Epithelial cell of proximal tubule (primary cell): ENCODE data around the gene WT1. TPM values are rescaled to one million over a fixed set of nuclear protein-coding genes. Genes with fewer than 3 reads are reported as not detected.
A peak's percentile ranks its signal among the peaks of the same experiment; 100 is the strongest.

ENCODE experiments used
- DNase-seq: peaks from one replicate; pipeline ENCODE4 v3.0.0-alpha.2; 2011; ENCODE audit warnings: low read depth
- H3K4me3 ChIP-seq: 2 replicates; pipeline ENCODE4 v1.5.1; 2011; ENCODE audit warnings: low read depth, mild to moderate bottlenecking, low read length
- total RNA-seq: library from RNA; depleted of rRNA; stranded (reverse); fragments of >200 nt; gene quantifications from 2 replicates; pipeline ENCODE4 v1.2.3, GENCODE V29; 2015
- TF ChIP-seq, protein P1 (sequence below): conservative IDR thresholded peaks from 2 replicates; pipeline ENCODE4 v1.5.1; 2012; ENCODE audit warnings: low read depth, mild to moderate bottlenecking, low read length

Gene WT1
- total RNA-seq, 1 donor from 2014 or later, result 10.6 TPM

DNA sequence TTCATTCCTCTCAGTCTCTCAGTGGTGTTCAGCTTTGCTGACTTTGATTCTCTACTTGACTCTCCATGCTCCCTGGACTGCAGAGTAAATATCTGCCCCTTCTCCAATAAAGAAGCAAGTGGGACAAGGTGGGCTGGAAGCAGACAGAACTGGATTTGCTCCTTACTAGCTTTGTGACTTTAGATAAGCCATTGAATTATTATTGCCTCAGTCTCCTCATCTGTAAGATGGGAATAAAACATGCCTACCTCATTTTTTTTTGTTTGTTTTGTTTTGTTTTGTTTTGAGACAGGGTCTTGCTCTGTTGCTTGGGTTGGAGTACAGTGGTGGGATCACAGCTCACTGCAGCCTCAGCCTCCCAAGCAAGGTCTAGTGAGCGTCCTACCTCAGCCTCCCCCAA lies 44.6 kb downstream of the WT1 start:
- H3K4me3 ChIP-seq, result no peak overlapping the region
- no peak for DNase-seq
- TF ChIP-seq, protein P1, sequence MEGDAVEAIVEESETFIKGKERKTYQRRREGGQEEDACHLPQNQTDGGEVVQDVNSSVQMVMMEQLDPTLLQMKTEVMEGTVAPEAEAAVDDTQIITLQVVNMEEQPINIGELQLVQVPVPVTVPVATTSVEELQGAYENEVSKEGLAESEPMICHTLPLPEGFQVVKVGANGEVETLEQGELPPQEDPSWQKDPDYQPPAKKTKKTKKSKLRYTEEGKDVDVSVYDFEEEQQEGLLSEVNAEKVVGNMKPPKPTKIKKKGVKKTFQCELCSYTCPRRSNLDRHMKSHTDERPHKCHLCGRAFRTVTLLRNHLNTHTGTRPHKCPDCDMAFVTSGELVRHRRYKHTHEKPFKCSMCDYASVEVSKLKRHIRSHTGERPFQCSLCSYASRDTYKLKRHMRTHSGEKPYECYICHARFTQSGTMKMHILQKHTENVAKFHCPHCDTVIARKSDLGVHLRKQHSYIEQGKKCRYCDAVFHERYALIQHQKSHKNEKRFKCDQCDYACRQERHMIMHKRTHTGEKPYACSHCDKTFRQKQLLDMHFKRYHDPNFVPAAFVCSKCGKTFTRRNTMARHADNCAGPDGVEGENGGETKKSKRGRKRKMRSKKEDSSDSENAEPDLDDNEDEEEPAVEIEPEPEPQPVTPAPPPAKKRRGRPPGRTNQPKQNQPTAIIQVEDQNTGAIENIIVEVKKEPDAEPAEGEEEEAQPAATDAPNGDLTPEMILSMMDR, result no peak

DNA sequence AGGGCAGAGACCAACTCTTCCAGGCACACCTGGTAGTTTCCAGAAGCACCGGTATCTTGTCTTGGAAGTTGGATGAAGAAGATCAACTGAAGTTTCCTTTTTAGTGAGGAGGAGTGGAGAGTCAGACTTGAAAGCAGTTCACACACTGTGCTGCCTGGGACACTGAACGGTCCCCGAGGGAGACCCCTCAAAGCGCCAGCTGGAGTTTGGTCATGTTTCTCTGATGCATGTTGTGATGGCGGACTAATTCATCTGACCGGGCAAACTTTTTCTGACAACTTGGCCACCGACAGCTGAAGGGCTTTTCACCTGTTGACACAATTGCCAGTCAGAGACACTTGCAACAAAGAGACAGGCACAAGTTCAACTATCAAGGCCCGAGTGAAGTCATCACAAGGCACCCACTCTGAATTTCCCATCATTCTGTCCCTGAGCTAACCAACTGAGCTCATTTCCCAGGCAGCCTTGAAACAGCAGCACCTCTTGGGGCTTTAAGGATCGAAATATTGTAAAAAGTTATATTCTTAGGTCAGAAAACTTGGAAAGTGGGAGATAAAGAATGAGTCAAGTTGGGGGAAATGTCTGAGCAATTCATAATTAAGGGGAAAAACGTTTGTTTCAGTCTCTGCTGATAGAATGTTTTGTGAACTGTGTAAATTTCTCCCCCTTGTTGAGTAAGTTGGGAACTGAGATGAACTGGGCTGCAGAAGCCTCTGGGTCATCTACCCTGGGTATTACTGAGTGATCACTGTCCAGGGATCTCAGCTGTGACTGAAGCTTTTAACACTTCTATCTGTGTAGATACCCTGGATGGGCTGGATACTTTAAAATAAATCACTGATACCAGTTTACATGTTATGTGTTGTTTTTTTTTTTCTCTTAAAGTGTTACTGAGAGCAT lies 46.2 kb downstream of the WT1 start:
- no peak for DNase-seq
- no peak overlapping the region for H3K4me3 ChIP-seq
- TF ChIP-seq, protein P1, result no peak

DNA sequence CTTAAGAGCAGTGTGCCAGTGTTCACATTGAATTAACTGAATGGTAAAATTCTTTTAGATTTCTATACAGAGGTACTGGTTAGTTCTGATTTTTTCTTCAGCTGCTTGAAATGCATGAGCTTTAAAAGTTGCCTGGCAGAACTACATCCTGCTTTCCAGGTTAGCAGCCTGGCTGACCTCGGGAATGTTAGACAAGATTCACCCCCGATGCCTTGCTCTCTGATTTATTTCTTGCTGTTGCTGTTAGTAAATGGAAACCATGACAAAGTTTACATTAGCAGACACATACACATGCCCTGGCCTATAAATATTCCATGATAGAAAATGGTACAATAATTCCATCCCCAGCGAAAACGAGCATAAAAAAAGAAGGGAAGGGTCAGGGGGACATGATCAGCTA lies 47.0 kb downstream of the WT1 start:
- DNase-seq, result no peak
- no peak overlapping the region for H3K4me3 ChIP-seq
- TF ChIP-seq, protein P1, result no peak

DNA sequence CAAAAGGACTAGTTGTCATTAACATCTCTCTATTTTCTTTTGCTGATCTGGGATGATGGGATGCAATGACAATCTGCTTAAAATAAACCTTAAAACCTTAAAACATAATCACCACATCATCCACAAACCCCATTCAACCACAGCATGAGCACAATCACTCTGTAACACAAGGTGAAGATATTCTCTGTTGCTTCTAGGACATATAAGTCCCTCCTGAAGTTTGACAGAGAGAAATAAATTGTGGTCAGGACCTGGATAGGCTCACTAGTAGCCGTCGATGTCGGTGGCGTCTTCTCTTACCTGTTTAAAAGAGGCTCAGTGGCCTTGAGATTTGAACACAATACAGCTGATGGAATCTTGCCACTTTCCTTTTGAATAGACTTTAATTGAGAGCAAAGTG lies 47.9 kb downstream of the WT1 start:
- no peak overlapping the region for H3K4me3 ChIP-seq
- no peak for DNase-seq
- TF ChIP-seq, protein P1, result no peak

DNA sequence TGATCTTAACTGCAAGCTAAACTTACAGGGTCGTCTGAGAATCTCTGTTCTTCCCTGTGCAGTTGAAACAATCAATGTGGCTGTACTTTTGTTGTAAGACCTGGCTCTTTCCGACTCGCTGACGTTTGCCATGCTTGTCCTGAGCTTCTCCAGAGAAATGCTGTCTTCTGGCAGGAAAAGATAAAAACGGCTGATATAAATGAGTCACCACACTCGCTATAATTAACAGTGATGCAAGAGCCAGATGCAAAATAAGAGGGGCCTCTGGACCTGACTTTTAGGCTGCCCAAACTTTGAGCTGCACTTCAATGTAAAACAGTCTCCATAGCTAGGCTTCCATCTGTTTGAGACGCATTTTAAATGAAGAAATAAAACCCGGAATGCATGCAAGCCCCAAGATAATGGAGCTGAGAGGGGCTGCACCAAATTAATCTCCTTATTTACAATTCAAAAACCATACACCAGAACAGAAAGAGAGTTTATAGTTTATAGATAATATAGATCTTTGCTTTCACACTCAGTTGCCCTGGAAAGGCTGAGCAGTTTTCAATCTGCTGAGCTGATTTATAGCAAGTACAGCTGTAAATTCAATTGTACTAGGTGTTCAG lies 48.5 kb downstream of the WT1 start:
- TF ChIP-seq, protein P1, result no peak
- no peak for DNase-seq
- no peak overlapping the region for H3K4me3 ChIP-seq

DNA sequence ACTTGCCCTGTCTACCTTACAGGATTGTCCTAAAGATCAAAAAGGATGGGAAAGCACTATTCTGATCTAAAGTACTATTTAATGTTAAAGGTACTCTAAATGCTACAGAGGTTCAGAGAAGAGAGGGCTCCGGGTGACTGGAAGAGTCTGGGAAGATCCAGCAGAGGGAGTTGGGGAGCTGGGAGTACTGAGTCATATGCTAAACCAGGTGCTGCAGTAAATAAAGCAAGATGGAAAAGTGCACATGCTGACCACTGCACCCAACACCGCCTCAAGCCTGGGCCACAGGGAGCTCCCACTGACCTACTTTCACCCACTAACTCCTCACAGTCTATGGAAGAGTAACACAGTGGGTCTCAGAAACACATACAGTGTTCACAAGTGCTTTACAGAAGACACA lies 49.3 kb downstream of the WT1 start:
- DNase-seq, result no peak
- H3K4me3 ChIP-seq, result no peak overlapping the region
- TF ChIP-seq, protein P1, result peak; percentile 67
